Trophoblast cell (in vitro differentiated cells and primary cell): ENCODE data around the gene HMGXB3.

Experiments used
- DNase-seq, 2 donors: peaks; one replicate each; pipeline ENCODE4 v3.0.0-alpha.2; 2016
- H2AFZ ChIP-seq: 2 replicates; pipeline ENCODE4 v1.6.1; 2013; ENCODE audit warnings: low read length, moderate library complexity, mild to moderate bottlenecking; ENCODE audit not compliant: insufficient read depth, poor library complexity
- H2AK5ac ChIP-seq: 2 replicates; pipeline ENCODE4 v1.6.1; 2013; ENCODE audit warnings: mild to moderate bottlenecking, low read length
- H2BK120ac ChIP-seq: 2 replicates; pipeline ENCODE4 v1.6.1; 2013; ENCODE audit warnings: low read length, mild to moderate bottlenecking, moderate library complexity; ENCODE audit not compliant: insufficient read depth, poor library complexity
- H2BK12ac ChIP-seq: 2 replicates; pipeline ENCODE4 v1.6.1; 2013; ENCODE audit warnings: mild to moderate bottlenecking, low read length, moderate library complexity
- H2BK5ac ChIP-seq: 2 replicates; pipeline ENCODE4 v1.6.1; 2013; ENCODE audit warnings: low read length, low read depth, moderate library complexity, mild to moderate bottlenecking; ENCODE audit not compliant: poor library complexity
- H3K14ac ChIP-seq: 2 replicates; pipeline ENCODE4 v1.6.1; 2013; ENCODE audit warnings: mild to moderate bottlenecking, low read length
- H3K18ac ChIP-seq: 2 replicates; pipeline ENCODE4 v1.6.1; 2013; ENCODE audit warnings: mild to moderate bottlenecking, low read length
- H3K23ac ChIP-seq: 2 replicates; pipeline ENCODE4 v1.6.1; 2013; ENCODE audit warnings: low read length
- H3K27ac ChIP-seq: 2 replicates; pipeline ENCODE4 v1.5.1; 2013; ENCODE audit warnings: low read depth, mild to moderate bottlenecking, inconsistent platforms, low read length, moderate library complexity
- H3K27me3 ChIP-seq: 2 replicates; pipeline ENCODE4 v1.6.1; 2013; ENCODE audit warnings: inconsistent platforms, mild to moderate bottlenecking, low read length, moderate library complexity; ENCODE audit not compliant: insufficient read depth
- H3K36me3 ChIP-seq, 2 experiments: 1 replicate in 1 of 2; 2 replicates in 1 of 2; pipeline ENCODE4 v1.6.1; 2013; ENCODE audit warnings: low read length in 2 of 2, mild to moderate bottlenecking in 2 of 2, moderate library complexity in 1 of 2; ENCODE audit not compliant: insufficient read depth in 2 of 2, control insufficient read depth in 1 of 2
- H3K4ac ChIP-seq: 2 replicates; pipeline ENCODE4 v1.6.1; 2013; ENCODE audit warnings: low read depth, mild to moderate bottlenecking, low read length, moderate library complexity
- H3K4me1 ChIP-seq, 2 experiments: 1 replicate in 1 of 2; 2 replicates in 1 of 2; pipeline ENCODE4 v1.6.1; 2013; ENCODE audit warnings: low read length in 2 of 2, mild to moderate bottlenecking in 2 of 2, moderate library complexity in 1 of 2; ENCODE audit not compliant: insufficient read depth in 2 of 2, control insufficient read depth in 1 of 2
- H3K4me2 ChIP-seq: 2 replicates; pipeline ENCODE4 v1.6.1; 2013; ENCODE audit warnings: inconsistent platforms, mild to moderate bottlenecking, low read length, moderate library complexity
- H3K4me3 ChIP-seq: 2 replicates; pipeline ENCODE4 v1.5.1; 2013; ENCODE audit warnings: mild to moderate bottlenecking, low read depth, low read length, inconsistent platforms
- H3K79me1 ChIP-seq: one replicate; pipeline ENCODE4 v1.6.1; 2013; ENCODE audit warnings: low read length
- H3K79me2 ChIP-seq: 2 replicates; pipeline ENCODE4 v1.6.1; 2013; ENCODE audit warnings: low read length, mild to moderate bottlenecking; ENCODE audit not compliant: control insufficient read depth, insufficient read depth, poor library complexity
- H3K9ac ChIP-seq: 2 replicates; pipeline ENCODE4 v1.6.1; 2013; ENCODE audit warnings: mild to moderate bottlenecking, low read length
- H3K9me3 ChIP-seq: 2 replicates; pipeline ENCODE4 v1.6.1; 2013; ENCODE audit warnings: low read depth, mild to moderate bottlenecking, control low read depth, inconsistent platforms, low read length; ENCODE audit not compliant: insufficient read depth
- H4K12ac ChIP-seq: 2 replicates; pipeline ENCODE4 v1.6.1; 2013; ENCODE audit warnings: low read depth, mild to moderate bottlenecking, low read length, moderate library complexity
- H4K8ac ChIP-seq: 2 replicates; pipeline ENCODE4 v1.6.1; 2013; ENCODE audit warnings: low read depth, mild to moderate bottlenecking, low read length, moderate library complexity
- H4K91ac ChIP-seq: one replicate; pipeline ENCODE4 v1.6.1; 2013; ENCODE audit warnings: low read depth, mild to moderate bottlenecking, low read length, moderate library complexity
- WGBS: extraction: QIAGEN DNeasy Blood & Tissue Kit; methylation state at CpG from one replicate; pipeline ENCODE4 v1.1.7; 2013; ENCODE audit warnings: missing lambda C conversion rate; ENCODE audit not compliant: insufficient read length, insufficient coverage; ENCODE audit errors: extremely low coverage; 5-methylcytosine and 5-hydroxymethylcytosine counted together

Gene HMGXB3

DNA sequence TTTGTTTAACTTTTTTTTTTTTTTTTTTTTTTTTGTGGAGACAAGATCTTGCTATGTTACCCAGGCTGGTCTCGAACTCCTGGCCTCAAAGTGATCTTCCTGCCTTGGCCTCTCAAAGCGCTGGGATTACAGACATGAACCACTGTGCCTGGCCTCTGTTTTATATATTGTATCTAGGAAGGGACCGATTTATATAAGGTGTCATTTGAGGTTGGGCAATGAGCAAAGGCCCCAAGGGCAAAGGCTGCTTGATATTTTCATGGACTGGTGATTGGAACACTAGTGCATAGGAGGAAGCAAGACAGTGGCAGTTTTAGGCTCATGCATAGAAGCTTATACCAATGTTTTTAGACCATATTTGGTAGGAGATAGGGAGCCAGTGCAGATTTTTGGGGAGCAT, 36.8 kb upstream of the HMGXB3 start:
- no peaks in the 10 kb centered on the region for H3K9me3 ChIP-seq
- peaks cover 0 to 4% of the 10 kb centered on the region in 2 experiments for H3K4me1 ChIP-seq
- no peak overlapping the region for H3K27ac ChIP-seq
- no peak overlapping the region for H4K8ac ChIP-seq
- no peak overlapping the region for H2AK5ac ChIP-seq
- H2BK12ac ChIP-seq: no peak overlapping the region
- no peak overlapping the region for H2AFZ ChIP-seq
- H4K91ac ChIP-seq: no peak overlapping the region
- no peak overlapping the region for H3K9ac ChIP-seq
- H2BK120ac ChIP-seq: no peak overlapping the region
- no peak overlapping the region for H4K12ac ChIP-seq
- peaks cover 4% of the 10 kb centered on the region for H3K79me2 ChIP-seq
- no peak overlapping the region for H3K23ac ChIP-seq
- no peak overlapping the region for H3K4me3 ChIP-seq
- DNase-seq: no peak
- H3K36me3 ChIP-seq: no peaks in the 10 kb centered on the region
- H3K4ac ChIP-seq: no peak overlapping the region
- no CpG with 5 or more reads among the region's 3 CpGs for WGBS
- H2BK5ac ChIP-seq: no peak overlapping the region
- H3K79me1 ChIP-seq: peaks cover 8% of the 10 kb centered on the region
- H3K14ac ChIP-seq: no peak overlapping the region
- H3K27me3 ChIP-seq: no peaks in the 10 kb centered on the region
- H3K18ac ChIP-seq: no peak overlapping the region
- H3K4me2 ChIP-seq: no peak overlapping the region

DNA sequence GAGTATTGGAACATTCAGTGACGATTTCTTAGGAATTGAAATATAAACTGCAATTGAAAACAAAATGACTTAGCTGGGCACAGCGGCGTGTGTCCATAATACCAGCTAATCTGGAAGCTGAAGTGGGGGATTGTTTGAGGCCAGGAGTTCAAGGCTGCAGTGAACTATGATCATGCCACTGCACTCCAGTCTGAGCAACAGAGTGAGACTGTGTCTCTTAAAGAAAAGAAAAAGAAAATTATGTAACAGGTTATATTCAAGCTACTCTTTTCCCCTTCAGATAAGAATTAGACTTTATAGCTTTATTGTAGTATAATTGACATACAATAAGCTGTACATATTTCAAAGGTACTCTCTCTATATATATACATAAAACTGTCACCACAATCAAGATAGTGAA, 33.6 kb upstream of the HMGXB3 start:
- no peak overlapping the region for H2AK5ac ChIP-seq
- no peak overlapping the region for H4K8ac ChIP-seq
- no peak overlapping the region for H3K4me2 ChIP-seq
- no peak overlapping the region for H2BK5ac ChIP-seq
- WGBS: no CpG with 5 or more reads among the region's 3 CpGs
- no peaks in the 10 kb centered on the region for H3K79me1 ChIP-seq
- no peak overlapping the region for H3K4ac ChIP-seq
- no peak for DNase-seq
- H4K12ac ChIP-seq: no peak overlapping the region
- no peak overlapping the region for H3K23ac ChIP-seq
- H2AFZ ChIP-seq: no peak overlapping the region
- H2BK120ac ChIP-seq: no peak overlapping the region
- no peak overlapping the region for H3K27ac ChIP-seq
- no peaks in the 10 kb centered on the region for H3K9me3 ChIP-seq
- H4K91ac ChIP-seq: no peak overlapping the region
- no peak overlapping the region for H3K9ac ChIP-seq
- no peak overlapping the region for H2BK12ac ChIP-seq
- H3K79me2 ChIP-seq: no peaks in the 10 kb centered on the region
- H3K27me3 ChIP-seq: no peaks in the 10 kb centered on the region
- no peak overlapping the region for H3K4me3 ChIP-seq
- H3K4me1 ChIP-seq: no peaks in the 10 kb centered on the region
- no peaks in the 10 kb centered on the region for H3K36me3 ChIP-seq
- H3K14ac ChIP-seq: no peak overlapping the region
- H3K18ac ChIP-seq: no peak overlapping the region

- Histone ChIP-seq H3K4me2 (no peak overlapping the region), H3K9ac (no peak overlapping the region), H2AFZ (no peak overlapping the region), H2BK120ac (no peak overlapping the region), H3K14ac (no peak overlapping the region), H2BK12ac (no peak overlapping the region), H3K9me3 (no peaks in the 10 kb centered on the region), H3K36me3 (no peaks in the 10 kb centered on the region), H3K18ac (no peak overlapping the region), H4K12ac (no peak overlapping the region), H4K8ac (no peak overlapping the region), H2BK5ac (no peak overlapping the region), H3K4ac (no peak overlapping the region), H3K23ac (peak overlapping the region; percentile 2), H2AK5ac (no peak overlapping the region), H3K4me3 (no peak overlapping the region), H3K79me1 (no peaks in the 10 kb centered on the region), H3K4me1 (no peaks in the 10 kb centered on the region), H3K27ac (no peak overlapping the region), H3K27me3 (no peaks in the 10 kb centered on the region), H3K79me2 (no peaks in the 10 kb centered on the region), H4K91ac (no peak overlapping the region)
- no peak for DNase-seq
- no CpG with 5 or more reads among the region's 4 CpGs for WGBS
Observed at GRCh38 chr5:149969181-149969930, 31.2 kb upstream of the HMGXB3 start.

GRCh38 chr5:149975409-149975808, 25.1 kb upstream of the HMGXB3 start:
- H3K23ac ChIP-seq: no peak overlapping the region
- H3K14ac ChIP-seq: no peak overlapping the region
- no peak overlapping the region for H3K27ac ChIP-seq
- no peak overlapping the region for H4K8ac ChIP-seq
- H4K91ac ChIP-seq: no peak overlapping the region
- H3K18ac ChIP-seq: no peak overlapping the region
- no peaks in the 10 kb centered on the region for H3K79me1 ChIP-seq
- no peak overlapping the region for H2BK5ac ChIP-seq
- H3K4me1 ChIP-seq: no peaks in the 10 kb centered on the region
- no peak overlapping the region for H2AFZ ChIP-seq
- no peak for DNase-seq
- no peak overlapping the region for H3K4ac ChIP-seq
- H2BK120ac ChIP-seq: no peak overlapping the region
- H2AK5ac ChIP-seq: no peak overlapping the region
- H2BK12ac ChIP-seq: no peak overlapping the region
- no peaks in the 10 kb centered on the region for H3K79me2 ChIP-seq
- no peaks in the 10 kb centered on the region for H3K27me3 ChIP-seq
- H3K36me3 ChIP-seq: peaks cover 0 to 3% of the 10 kb centered on the region in 2 experiments
- H3K9me3 ChIP-seq: no peaks in the 10 kb centered on the region
- no peak overlapping the region for H3K4me3 ChIP-seq
- WGBS: no CpG with 5 or more reads among the region's 2 CpGs
- H3K4me2 ChIP-seq: no peak overlapping the region
- H3K9ac ChIP-seq: no peak overlapping the region
- H4K12ac ChIP-seq: no peak overlapping the region
